Dermis lymphatic vessel endothelial cell (primary cell): ENCODE measurements around the gene FGF16. TPM values are rescaled to one million over a fixed set of nuclear protein-coding genes. Genes with fewer than 3 reads are reported as not detected.

Source experiments
- total RNA-seq: library from RNA; depleted of rRNA; stranded (reverse); fragments of >200 nt; gene quantifications from 2 replicates; pipeline ENCODE4 v1.2.1, GENCODE V29; 2014

Gene FGF16
- total RNA-seq: 0.11 TPM in 1 of 2 replicates, not detected in the other

GRCh38 chrX:77446908-77447652 is at the start of gene FGF16:
Gene FGF16 (plus strand): TSS chrX:77447389. CDS start chrX:77447675, 286 bp downstream.

